H1 (cell line): ENCODE results near the gene PTPA. TPM values are rescaled to one million over a fixed set of nuclear protein-coding genes. Genes with fewer than 3 reads are reported as not detected.

ENCODE experiments used
- ATF3 ChIP-seq: IDR thresholded peaks from 2 replicates; pipeline ENCODE4 v1.6.1; 2011; ENCODE audit warnings: low read depth, mild to moderate bottlenecking, low read length; ENCODE audit not compliant: insufficient read depth
- JUN ChIP-seq: IDR thresholded peaks from 2 replicates; pipeline ENCODE4 v1.6.1; 2011; ENCODE audit warnings: low read depth, mild to moderate bottlenecking, improper control_type of control experiment, low read length
- KDM1A ChIP-seq: fragments of 200-600, 300-600 bp; sonication (generic); IDR thresholded peaks from 2 replicates; pipeline ENCODE4 v1.7.1; 2016; ENCODE audit warnings: mild to moderate bottlenecking, low read length, borderline replicate concordance
- MAX ChIP-seq: IDR thresholded peaks from 2 replicates; pipeline ENCODE4 v1.6.1; 2012; ENCODE audit warnings: inconsistent platforms
- RBBP5 ChIP-seq: IDR thresholded peaks from 2 replicates; pipeline ENCODE4 v1.7.1; 2012; ENCODE audit warnings: low read depth, mild to moderate bottlenecking, inconsistent platforms, low read length, moderate library complexity, borderline replicate concordance
- polyA plus RNA-seq, 7 experiments: library from polyadenylated mRNA; depleted of rRNA in 3 of 7; stranded (reverse) in 5 of 7; unstranded in 2 of 7; fragments of >200 nt in 5 of 7; fragments of 200-250 nt in 2 of 7; gene quantifications; 1 replicate in 5 of 7; 2 replicates in 1 of 7; 4 replicates in 1 of 7; pipeline versions ENCODE4 v1.2.1 to v1.2.3, GENCODE V29; 2011 to 2013; ENCODE audit warnings: missing spikeins in 2 of 7, mixed read lengths in 2 of 7
- total RNA-seq: library from RNA; stranded (reverse); fragmentation: NEBNext Ultra II Directional; extraction: Animal tissue kit (Norgen Biotek cat#: 25700); gene quantifications from 2 replicates; pipeline ENCODE4 v1.2.1, GENCODE V29; 2021

PTPA gene
- total and polyA plus RNA-seq, 2 of the 8 experiments (the other 6 are each of a cell fraction or from before 2014, with no cell fraction given) = 114 to 145 TPM

- TF ChIP-seq JUN = no peak
- TF ChIP-seq KDM1A = no peak
- no peak for TF ChIP-seq ATF3
- no peak for TF ChIP-seq MAX
- TF ChIP-seq RBBP5 = no peak
Measured at GRCh38 chr9:129172816-129173215, 61.6 kb downstream of the PTPA start (continued).
